HCT116 (cell line): ENCODE data around the gene TTC32.

Experiments
- SIN3A ChIP-seq: IDR thresholded peaks from 2 replicates; pipeline ENCODE4 v1.6.1; 2012; ENCODE audit warnings: low read depth
- ZNF274 ChIP-seq: fragments of 200-500 bp; sonication (Bioruptor generic); IDR thresholded peaks from 2 replicates; pipeline ENCODE4 v1.6.1; 2014; ENCODE audit warnings: mild to moderate bottlenecking, low read depth, low read length, inconsistent platforms

- no peak for TF ChIP-seq ZNF274
- no peak for TF ChIP-seq SIN3A
Observed at GRCh38 chr2:19879120-19879519, 22.7 kb downstream of the TTC32 start.
